BLaER1 (cell line): ENCODE results near the gene RSPH10B2.
"Not testable (repeated sequence)": the region's sequence is repeated elsewhere in the genome, so short reads cannot be mapped to it uniquely, and the experiment has no call there.

ENCODE experiments used
- H3K27ac ChIP-seq: shearing (Covaris generic); formaldehyde crosslinking; 2 replicates; pipeline ENCODE4 v1.8.1; 2022
- H3K27me3 ChIP-seq: shearing (Covaris generic); formaldehyde crosslinking; 2 replicates; pipeline ENCODE4 v1.8.1; 2022
- H3K36me3 ChIP-seq: shearing (Covaris generic); formaldehyde crosslinking; 2 replicates; pipeline ENCODE4 v1.8.1; 2022
- H3K4me1 ChIP-seq: shearing (Covaris generic); formaldehyde crosslinking; 2 replicates; pipeline ENCODE4 v1.8.1; 2022
- H3K4me2 ChIP-seq: shearing (Covaris generic); formaldehyde crosslinking; 2 replicates; pipeline ENCODE4 v1.8.1; 2022
- H3K4me3 ChIP-seq: shearing (Covaris generic); formaldehyde crosslinking; 2 replicates; pipeline ENCODE4 v1.8.1; 2022
- H3K9ac ChIP-seq: shearing (Covaris generic); formaldehyde crosslinking; 2 replicates; pipeline ENCODE4 v1.8.1; 2022
- H3K9me3 ChIP-seq: shearing (Covaris generic); formaldehyde crosslinking; 2 replicates; pipeline ENCODE4 v1.8.1; 2022
- H4K20me1 ChIP-seq: shearing (Covaris generic); formaldehyde crosslinking; 2 replicates; pipeline ENCODE4 v1.8.1; 2022
- Cebpa-rat ChIP-seq: shearing (Covaris generic); IDR thresholded peaks from 2 replicates; pipeline ENCODE4 v1.8.1; 2022

RSPH10B2 gene

DNA sequence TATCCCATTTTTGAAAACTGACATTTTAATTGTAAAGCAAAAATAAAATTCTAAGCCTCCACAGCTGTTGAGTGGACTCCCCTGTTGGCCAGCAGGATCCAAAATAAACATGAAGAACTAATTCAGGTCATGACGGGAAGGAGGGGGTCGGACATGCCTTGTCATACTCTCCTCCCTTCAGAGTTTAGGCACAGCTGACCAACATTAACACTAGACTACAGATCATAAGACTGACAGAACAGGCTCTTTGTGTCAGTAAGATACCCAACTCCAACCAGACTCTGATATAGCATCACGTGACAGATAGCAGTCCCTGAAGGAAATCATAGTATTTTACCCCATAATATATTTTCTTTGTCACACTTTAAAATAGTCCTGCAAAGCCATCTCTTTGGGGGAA is 26.2 kb upstream of the RSPH10B2 start:
- peaks cover 10% of the 10 kb centered on the region for H4K20me1 ChIP-seq
- no peaks in the 10 kb centered on the region for H3K9me3 ChIP-seq
- H3K9ac ChIP-seq: no peak overlapping the region
- H3K27me3 ChIP-seq: no peaks in the 10 kb centered on the region
- no peak overlapping the region for H3K4me3 ChIP-seq
- TF ChIP-seq Cebpa-rat: no peak
- peaks cover 42% of the 10 kb centered on the region for H3K4me1 ChIP-seq
- H3K36me3 ChIP-seq: peaks cover 7% of the 10 kb centered on the region
- H3K4me2 ChIP-seq: no peak overlapping the region
- H3K27ac ChIP-seq: no peak overlapping the region

GRCh38 chr7:6728893-6729491 is 24.9 kb upstream of the RSPH10B2 start:
- Histone ChIP-seq H3K4me3 (peak overlapping the region; percentile 90), H4K20me1 (peaks cover 17% of the 10 kb centered on the region), H3K36me3 (peaks cover 20% of the 10 kb centered on the region), H3K4me1 (peaks cover 42% of the 10 kb centered on the region), H3K27ac (peak overlapping the region; percentile 94), H3K4me2 (peak overlapping the region; percentile 90), H3K9ac (peak overlapping the region; percentile 94)
- H3K27me3 ChIP-seq, H3K9me3 ChIP-seq: not testable (repeated sequence)

DNA sequence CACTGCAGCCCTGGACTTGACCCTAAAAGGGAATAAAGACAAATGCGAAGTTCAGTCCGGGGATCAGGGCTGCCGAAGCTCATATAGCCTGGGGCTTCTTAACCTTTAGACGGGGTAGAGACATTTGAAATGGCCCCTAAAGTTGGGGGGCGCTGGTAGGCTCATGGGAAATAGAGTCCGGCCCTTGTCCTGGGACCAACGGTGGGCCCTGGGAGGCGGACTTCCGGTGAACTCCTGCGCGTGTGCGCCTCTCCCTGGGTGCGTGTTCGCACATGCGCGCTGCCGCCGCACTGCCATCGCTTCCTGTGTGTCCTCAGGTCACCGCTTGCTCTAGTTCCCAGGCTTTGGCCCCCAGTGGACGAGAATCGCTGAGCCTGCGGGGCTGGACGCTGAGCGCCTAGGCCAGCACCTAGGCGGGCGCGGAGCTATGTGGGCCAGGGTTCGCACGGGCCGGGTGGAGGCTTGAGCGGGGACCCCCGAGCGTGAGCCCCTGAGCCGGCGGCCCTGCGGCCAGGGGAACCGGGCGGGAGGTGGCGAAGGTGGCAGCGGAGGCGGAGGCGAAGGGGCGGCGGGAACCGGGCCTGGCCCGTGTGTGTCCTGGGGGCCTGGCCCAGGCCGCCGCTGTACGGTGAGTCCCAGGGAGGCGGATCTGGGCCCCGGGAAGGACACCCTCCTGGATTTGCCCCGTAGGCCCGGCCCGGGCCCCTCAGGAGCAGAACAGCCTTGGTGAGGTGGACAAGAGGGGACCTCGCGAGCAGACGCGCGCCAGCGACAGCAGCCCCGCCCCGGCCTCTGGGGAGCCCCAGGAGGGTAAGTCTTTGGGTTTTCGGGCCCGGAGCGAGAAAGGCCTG is 24.2 kb upstream of the RSPH10B2 start:
- Histone ChIP-seq H3K4me3 (peak overlapping the region; percentile 90), H3K27me3 (no peaks in the 10 kb centered on the region), H3K9ac (peak overlapping the region; percentile 94), H3K36me3 (peaks cover 28% of the 10 kb centered on the region), H3K9me3 (no peaks in the 10 kb centered on the region), H3K4me1 (peaks cover 38% of the 10 kb centered on the region), H4K20me1 (peaks cover 22% of the 10 kb centered on the region), H3K4me2 (peak overlapping the region; percentile 90), H3K27ac (peak overlapping the region; percentile 94)
- TF ChIP-seq Cebpa-rat: no peak

- peak overlapping the region; percentile 90 for H3K4me3 ChIP-seq
- H3K9me3 ChIP-seq: no peaks in the 10 kb centered on the region
- peak overlapping the region; percentile 90 for H3K4me2 ChIP-seq
- H3K27ac ChIP-seq: peak overlapping the region; percentile 94
- H3K9ac ChIP-seq: peak overlapping the region; percentile 94
- H4K20me1 ChIP-seq: peaks cover 26% of the 10 kb centered on the region
- H3K27me3 ChIP-seq: no peaks in the 10 kb centered on the region
- no peak for TF ChIP-seq Cebpa-rat
- peaks cover 32% of the 10 kb centered on the region for H3K4me1 ChIP-seq
- peaks cover 33% of the 10 kb centered on the region for H3K36me3 ChIP-seq
These were observed 23.6 kb upstream of the RSPH10B2 start for GRCh38 chr7:6730343-6730633.

DNA sequence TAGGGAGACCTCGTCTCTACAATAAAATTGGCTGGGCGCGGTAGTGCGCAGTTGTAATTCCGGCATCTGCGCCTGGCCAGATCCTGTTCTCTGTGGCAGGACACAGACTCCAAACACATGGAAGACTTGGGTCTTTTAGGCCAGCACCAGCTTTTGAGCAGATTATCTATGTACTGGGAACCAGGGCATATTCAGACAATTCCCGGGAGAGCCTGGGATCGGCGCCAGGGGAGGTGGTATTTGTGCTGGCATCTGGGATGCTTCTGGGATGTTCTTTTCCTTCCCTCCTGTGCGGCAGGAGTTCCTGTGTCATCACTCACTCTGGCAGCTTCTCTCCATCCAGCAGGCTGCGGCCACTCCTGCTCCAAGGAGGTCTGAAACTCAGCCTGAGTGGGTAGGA is 15.5 kb upstream of the RSPH10B2 start:
- not testable (repeated sequence) for H3K9me3 ChIP-seq, H3K27ac ChIP-seq, H3K4me3 ChIP-seq, H3K27me3 ChIP-seq, H3K4me1 ChIP-seq, H3K9ac ChIP-seq, H3K4me2 ChIP-seq
- H3K36me3 ChIP-seq: peaks cover 82% of the 10 kb centered on the region
- H4K20me1 ChIP-seq: peaks cover 37% of the 10 kb centered on the region; the same call in 1 of the 2 replicates

DNA sequence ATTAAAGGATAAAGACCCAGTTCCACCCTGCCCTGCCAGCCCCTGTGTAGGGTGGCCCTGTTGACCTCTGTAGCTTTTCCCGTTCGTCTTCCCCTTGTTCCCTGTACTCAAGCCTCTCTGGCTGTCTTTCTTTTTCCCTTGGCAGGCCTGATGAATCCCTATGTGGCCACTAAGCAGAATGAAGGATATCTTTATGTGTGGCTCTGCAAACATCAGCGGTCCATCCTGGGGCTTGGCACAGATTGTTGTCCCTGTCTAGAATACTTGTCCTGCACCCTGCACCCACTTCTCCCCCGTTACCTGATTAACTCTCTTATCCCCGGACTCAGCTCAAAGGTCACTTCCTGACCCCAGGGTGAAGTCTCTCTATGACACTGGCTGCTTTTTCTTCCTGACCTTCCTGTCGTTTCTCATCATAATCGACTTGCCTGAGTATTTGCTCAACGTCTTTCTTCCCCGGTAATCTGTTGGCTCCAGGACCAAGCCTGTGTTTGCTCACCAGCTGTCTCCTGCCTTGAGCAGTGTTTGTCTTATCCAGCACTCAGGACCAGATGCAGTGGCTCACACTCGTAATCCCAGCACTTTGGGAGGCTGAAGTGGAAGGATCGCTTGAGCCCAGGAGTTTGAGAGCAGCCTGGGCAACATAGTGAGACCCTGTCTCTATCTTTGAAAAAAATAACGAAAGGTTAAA is 9.3 kb upstream of the RSPH10B2 start:
- not testable (repeated sequence) for H3K9me3 ChIP-seq, H3K27me3 ChIP-seq, H3K27ac ChIP-seq, H3K4me2 ChIP-seq, H3K9ac ChIP-seq, H3K4me3 ChIP-seq, H3K4me1 ChIP-seq
- peaks cover 17% of the 10 kb centered on the region; the same call in 1 of the 2 replicates for H4K20me1 ChIP-seq
- peaks cover 48% of the 10 kb centered on the region for H3K36me3 ChIP-seq

GRCh38 chr7:6749335-6749734 is 4.6 kb upstream of the RSPH10B2 start:
- not testable (repeated sequence) for H3K9ac ChIP-seq, H4K20me1 ChIP-seq, H3K27me3 ChIP-seq, H3K4me3 ChIP-seq, H3K27ac ChIP-seq, H3K9me3 ChIP-seq, H3K4me2 ChIP-seq, H3K4me1 ChIP-seq
- H3K36me3 ChIP-seq: peaks cover 25% of the 10 kb centered on the region

- H3K4me3 ChIP-seq, H3K27ac ChIP-seq, H3K4me2 ChIP-seq, H3K4me1 ChIP-seq, H3K9me3 ChIP-seq, H3K9ac ChIP-seq, H4K20me1 ChIP-seq, H3K27me3 ChIP-seq: not testable (repeated sequence)
- peaks cover 21% of the 10 kb centered on the region for H3K36me3 ChIP-seq
These were observed 3.7 kb upstream of the RSPH10B2 start for GRCh38 chr7:6750173-6750572.

DNA sequence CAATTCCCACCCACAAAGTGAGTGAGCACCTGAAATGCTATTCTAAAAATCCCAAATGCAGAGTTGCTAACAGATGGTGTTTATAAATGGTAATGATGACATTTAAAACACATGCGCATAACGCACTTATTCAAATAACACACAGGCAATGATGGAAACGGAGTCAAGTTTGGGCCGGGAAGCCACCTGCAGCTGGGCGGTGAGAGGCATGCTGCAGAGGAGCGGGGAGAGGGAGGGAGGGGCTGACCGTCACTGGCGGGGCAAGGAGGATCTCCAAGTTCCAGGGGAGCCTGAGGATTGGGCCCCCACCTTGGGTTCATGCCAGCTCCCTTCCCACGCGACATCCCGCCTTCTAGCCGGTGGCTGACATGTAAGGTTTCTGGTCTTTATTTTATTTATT is 7.3 kb downstream of the RSPH10B2 start:
- not testable (repeated sequence) for H3K4me2 ChIP-seq, H3K36me3 ChIP-seq, H3K4me1 ChIP-seq, H3K27me3 ChIP-seq, H3K27ac ChIP-seq, H4K20me1 ChIP-seq, H3K9ac ChIP-seq, H3K4me3 ChIP-seq, H3K9me3 ChIP-seq

GRCh38 chr7:6781581-6781980 is 27.7 kb downstream of the RSPH10B2 start:
- not testable (repeated sequence) for H3K4me3 ChIP-seq, H3K9me3 ChIP-seq, H3K36me3 ChIP-seq, H4K20me1 ChIP-seq, H3K4me2 ChIP-seq, H3K27me3 ChIP-seq, H3K27ac ChIP-seq, H3K4me1 ChIP-seq, H3K9ac ChIP-seq

- H3K4me1 ChIP-seq, H4K20me1 ChIP-seq: not testable (repeated sequence)
These were observed 35.5 kb downstream of the RSPH10B2 start for GRCh38 chr7:6789353-6789752.

GRCh38 chr7:6792113-6792872 is 38.4 kb downstream of the RSPH10B2 start:
- H3K9me3 ChIP-seq, H3K4me1 ChIP-seq, H4K20me1 ChIP-seq, H3K4me3 ChIP-seq, H3K9ac ChIP-seq, H3K36me3 ChIP-seq, H3K4me2 ChIP-seq, H3K27ac ChIP-seq, H3K27me3 ChIP-seq: not testable (repeated sequence)

More at GRCh38 chr7:6789353-6789752, 35.5 kb downstream of the RSPH10B2 start:
- H3K36me3 ChIP-seq, H3K9me3 ChIP-seq, H3K9ac ChIP-seq, H3K4me3 ChIP-seq, H3K27ac ChIP-seq, H3K27me3 ChIP-seq, H3K4me2 ChIP-seq: not testable (repeated sequence)

DNA sequence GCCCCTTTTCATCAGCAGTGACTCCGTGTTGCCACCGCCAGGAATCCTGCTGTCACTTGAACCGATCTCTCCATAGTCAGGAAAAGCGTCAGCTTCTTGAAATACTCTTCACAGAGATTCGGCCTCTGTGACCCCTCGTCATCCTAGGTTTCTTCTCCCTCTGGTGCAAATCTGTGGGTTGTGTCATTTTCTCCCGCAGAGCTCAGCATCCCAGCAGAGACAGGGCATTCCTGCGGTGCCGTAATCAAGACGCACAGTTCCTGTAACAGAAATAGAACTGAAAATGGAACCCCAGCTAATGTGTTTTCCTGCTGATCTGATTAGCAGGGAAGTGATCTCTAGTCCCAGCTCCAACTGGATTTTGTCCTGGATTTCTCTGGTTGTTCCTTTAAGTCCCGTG is 40.4 kb downstream of the RSPH10B2 start:
- not testable (repeated sequence) for H3K9me3 ChIP-seq

DNA sequence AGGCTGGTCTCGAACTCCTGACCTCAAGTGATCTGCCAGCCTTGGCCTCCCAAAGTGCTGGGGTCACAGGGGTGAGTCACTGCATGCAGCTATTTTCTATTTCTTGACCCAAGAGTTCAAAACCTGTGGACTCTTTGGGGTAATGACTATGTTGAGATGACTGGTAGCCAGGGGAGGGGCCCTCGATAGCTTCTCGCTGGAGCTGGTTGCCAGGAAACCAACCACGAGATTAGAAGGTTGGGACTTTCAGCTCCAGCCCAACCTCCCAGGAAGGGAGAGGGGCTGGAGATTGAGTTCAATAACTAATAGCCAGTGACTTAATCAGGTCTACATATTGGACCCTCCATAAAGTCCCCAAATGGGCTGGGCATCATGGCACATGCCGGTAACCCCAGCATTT is 43.3 kb downstream of the RSPH10B2 start:
- not testable (repeated sequence) for H3K9ac ChIP-seq, H3K27me3 ChIP-seq, H3K4me1 ChIP-seq, H4K20me1 ChIP-seq, H3K9me3 ChIP-seq, H3K27ac ChIP-seq, H3K36me3 ChIP-seq, H3K4me2 ChIP-seq, H3K4me3 ChIP-seq

More for the DNA sequence above, 40.4 kb downstream of the RSPH10B2 start:
- H3K27ac ChIP-seq, H3K27me3 ChIP-seq, H3K4me1 ChIP-seq, H4K20me1 ChIP-seq, H3K9ac ChIP-seq, H3K4me2 ChIP-seq, H3K4me3 ChIP-seq, H3K36me3 ChIP-seq: not testable (repeated sequence)
